HEK293T (cell line): ENCODE data around the gene IFIH1.

ENCODE experiments used
- ARNT ChIP-seq: fragments of 450-650 bp; IDR thresholded peaks from 2 replicates; pipeline ENCODE4 v1.6.1; 2017; ENCODE audit warnings: mild to moderate bottlenecking
- CTBP1 ChIP-seq: fragments of 450-650 bp; IDR thresholded peaks from 2 replicates; pipeline ENCODE4 v1.6.1; 2016; ENCODE audit warnings: borderline replicate concordance
- ELF4 ChIP-seq: fragments of 450-650 bp; IDR thresholded peaks from 2 replicates; pipeline ENCODE4 v1.6.1; 2017; ENCODE audit warnings: antibody characterized with exemption
- FOXA1 ChIP-seq: fragments of 450-650 bp; IDR thresholded peaks from 2 replicates; pipeline ENCODE4 v1.6.1; 2016; ENCODE audit warnings: mild to moderate bottlenecking
- HDGF ChIP-seq: fragments of 450-650 bp; IDR thresholded peaks from 2 replicates; pipeline ENCODE4 v1.6.1; 2017; ENCODE audit warnings: antibody characterized with exemption, borderline replicate concordance
- L3MBTL2 ChIP-seq: fragments of 450-650 bp; conservative IDR thresholded peaks from 2 replicates; pipeline ENCODE4 v1.6.1; 2016; ENCODE audit warnings: mild to moderate bottlenecking
- LEF1 ChIP-seq: fragments of 450-650 bp; IDR thresholded peaks from 2 replicates; pipeline ENCODE4 v1.6.1; 2017; ENCODE audit warnings: mild to moderate bottlenecking, borderline replicate concordance
- SP1 ChIP-seq: fragments of 450-650 bp; IDR thresholded peaks from 2 replicates; pipeline ENCODE4 v1.6.1; 2017
- TARDBP ChIP-seq: fragments of 450-650 bp; IDR thresholded peaks from 2 replicates; pipeline ENCODE4 v1.6.1; 2016
- ZNF384 ChIP-seq: fragments of 450-650 bp; IDR thresholded peaks from 2 replicates; pipeline ENCODE4 v1.6.1; 2016

GRCh38 chr2:162245061-162245460 is 73.4 kb downstream of the IFIH1 start:
- TF ChIP-seq ELF4 (no peak), FOXA1 (no peak), L3MBTL2 (no peak), HDGF (no peak), ZNF384 (no peak), SP1 (no peak), TARDBP (no peak), LEF1 (no peak), ARNT (no peak), CTBP1 (no peak)
